Measurements from ENCODE around the gene CENPE.

The CENPE gene

GRCh38 chr4:103074744-103075434 is 123.3 kb downstream of the CENPE start:
- DNase-seq, result no peak

GRCh38 chr4:103073792-103074438 is 124.2 kb downstream of the CENPE start:
- no peak for DNase-seq

GRCh38 chr4:103067841-103068547 is 130.1 kb downstream of the CENPE start:
- no peak for DNase-seq

- no peak for DNase-seq
Observed at GRCh38 chr4:103060453-103061148, 137.5 kb downstream of the CENPE start.
